IMR-90 (cell line): Measurements from ENCODE around the gene NMT1. TPM values are rescaled to one million over a fixed set of nuclear protein-coding genes. Genes with fewer than 3 reads are reported as not detected.

Source experiments
- ATAC-seq: fragments of 200-7000 bp; cut with Tn5 transposase; 2 replicates; pipeline ENCODE4 v1.9.1; 2020; ENCODE audit warnings: low read depth, mild to moderate bottlenecking, moderate library complexity
- BruUV-seq: library from RNA; stranded (reverse); fragments of 400-500 nt; replicated peaks from 2 replicates; lab custom pipeline; 2021; lab: Mats Ljungman, UMichigan
- CTCF ChIA-PET: fragments of 300-600 bp; formaldehyde crosslinking; extraction: SDS; loops from one replicate; lab custom pipeline; 2021; ENCODE audit warnings: antibody characterized with exemption; lab: Yijun Ruan, JAX
- POLR2A ChIA-PET: fragments of 300-600 bp; sonication (Branson Sonifier 250); formaldehyde crosslinking; loops from one replicate; lab custom pipeline; 2022; ENCODE audit warnings: antibody characterized with exemption; ENCODE audit not compliant: unreplicated experiment; lab: Charles Lee
- DNase-seq: peaks from one replicate; pipeline ENCODE4 v3.0.0; 2013
- H2AFZ ChIP-seq: replicated peaks from 2 replicates; pipeline ENCODE3; 2013; ENCODE audit warnings: low read length, mild to moderate bottlenecking; ENCODE audit not compliant: poor library complexity
- H2AK5ac ChIP-seq: 2 replicates; pipeline ENCODE4 v1.6.1; 2013; ENCODE audit warnings: low read depth, low read length, inconsistent platforms
- H2AK9ac ChIP-seq: replicated peaks from 2 replicates; pipeline ENCODE3; 2013; ENCODE audit warnings: mild to moderate bottlenecking, low read depth, low read length, moderate library complexity; ENCODE audit not compliant: poor library complexity
- H2BK120ac ChIP-seq: 2 replicates; pipeline ENCODE4 v1.6.1; 2013; ENCODE audit warnings: low read depth, low read length, inconsistent platforms
- H2BK15ac ChIP-seq: 3 replicates; pipeline ENCODE4 v1.6.1; 2013; ENCODE audit warnings: low read depth, low read length, inconsistent platforms
- H2BK20ac ChIP-seq: 2 replicates; pipeline ENCODE4 v1.6.1; 2013; ENCODE audit warnings: low read depth, mild to moderate bottlenecking, inconsistent platforms, low read length, moderate library complexity
- H2BK5ac ChIP-seq: 2 replicates; pipeline ENCODE4 v1.6.1; 2013; ENCODE audit warnings: mild to moderate bottlenecking, low read depth, low read length, inconsistent platforms; ENCODE audit not compliant: poor library complexity, severe bottlenecking
- H3K14ac ChIP-seq: replicated peaks from 2 replicates; pipeline ENCODE4 v1.6.1; 2013; ENCODE audit warnings: low read depth, low read length, inconsistent platforms
- H3K18ac ChIP-seq: 2 replicates; pipeline ENCODE4 v1.6.1; 2013; ENCODE audit warnings: low read depth, low read length, control low read depth
- H3K23ac ChIP-seq: 2 replicates; pipeline ENCODE4 v1.6.1; 2013; ENCODE audit warnings: low read depth, low read length, inconsistent platforms
- H3K27ac ChIP-seq: 2 replicates; pipeline ENCODE4 v1.5.1; 2013; ENCODE audit warnings: mild to moderate bottlenecking, control low read depth, low read length; ENCODE audit not compliant: insufficient read depth
- H3K27me3 ChIP-seq: 2 replicates; pipeline ENCODE4 v1.6.1; 2013; ENCODE audit warnings: low read length; ENCODE audit not compliant: control insufficient read depth, insufficient read depth
- H3K36me3 ChIP-seq: 2 replicates; pipeline ENCODE4 v1.6.1; 2013; ENCODE audit warnings: low read length, mixed read lengths; ENCODE audit not compliant: control insufficient read depth, insufficient read depth
- H3K4ac ChIP-seq: 2 replicates; pipeline ENCODE4 v1.6.1; 2013; ENCODE audit warnings: low read depth, low read length, inconsistent platforms
- H3K4me1 ChIP-seq: 2 replicates; pipeline ENCODE4 v1.6.1; 2013; ENCODE audit warnings: low read length, mixed read lengths; ENCODE audit not compliant: control insufficient read depth, insufficient read depth
- H3K4me2 ChIP-seq: 2 replicates; pipeline ENCODE4 v1.6.1; 2013; ENCODE audit warnings: low read depth, mild to moderate bottlenecking, control low read depth, low read length, moderate library complexity
- H3K4me3 ChIP-seq: 2 replicates; pipeline ENCODE4 v1.5.1; 2013; ENCODE audit warnings: low read depth, mild to moderate bottlenecking, control low read depth, low read length, moderate library complexity; ENCODE audit not compliant: insufficient read depth
- H3K56ac ChIP-seq: 2 replicates; pipeline ENCODE4 v1.6.1; 2013; ENCODE audit warnings: low read length, inconsistent platforms; ENCODE audit not compliant: insufficient read depth; ENCODE audit errors: extremely low read depth
- H3K79me1 ChIP-seq, 2 experiments: 2 replicates each; pipeline ENCODE4 v1.6.1; 2013; ENCODE audit warnings: low read length in 2 of 2, inconsistent platforms in 1 of 2, low read depth in 1 of 2
- H3K9ac ChIP-seq: 2 replicates; pipeline ENCODE4 v1.6.1; 2013; ENCODE audit warnings: low read depth, low read length, control low read depth
- H3K9me1 ChIP-seq: 2 replicates; pipeline ENCODE4 v1.6.1; 2013; ENCODE audit warnings: low read length, inconsistent platforms; ENCODE audit not compliant: insufficient read depth
- H3K9me3 ChIP-seq: 2 replicates; pipeline ENCODE4 v1.6.1; 2013; ENCODE audit warnings: low read length; ENCODE audit not compliant: control insufficient read depth, insufficient read depth
- H4K20me1 ChIP-seq: 2 replicates; pipeline ENCODE4 v1.6.1; 2013; ENCODE audit warnings: low read length, inconsistent platforms; ENCODE audit not compliant: insufficient read depth
- H4K5ac ChIP-seq: 2 replicates; pipeline ENCODE4 v1.6.1; 2013; ENCODE audit warnings: mild to moderate bottlenecking, low read depth, low read length, control low read depth
- H4K8ac ChIP-seq, 2 experiments: 2 replicates each; pipeline ENCODE4 v1.6.1; 2013; ENCODE audit warnings: low read depth in 2 of 2, low read length in 2 of 2, control low read depth in 1 of 2, inconsistent platforms in 1 of 2
- H4K91ac ChIP-seq: 2 replicates; pipeline ENCODE4 v1.6.1; 2013; ENCODE audit warnings: low read depth, low read length, inconsistent platforms; ENCODE audit not compliant: insufficient read depth
- BHLHE40 ChIP-seq: fragments of 150-350 bp; IDR thresholded peaks from 2 replicates; pipeline ENCODE4 v1.6.1; 2016; ENCODE audit warnings: mild to moderate bottlenecking, low read depth, low read length
- CEBPB ChIP-seq: IDR thresholded peaks from 2 replicates; pipeline ENCODE4 v1.6.1; 2012; ENCODE audit warnings: low read depth, low read length, improper control_type of control experiment
- CHD1 ChIP-seq: IDR thresholded peaks from 2 replicates; pipeline ENCODE4 v1.6.1; 2012; ENCODE audit warnings: low read depth, low read length, improper control_type of control experiment
- FOS ChIP-seq: fragments of 150-350 bp; IDR thresholded peaks from 2 replicates; pipeline ENCODE4 v1.6.1; 2016; ENCODE audit warnings: low read depth, low read length
- MAZ ChIP-seq: IDR thresholded peaks from 2 replicates; pipeline ENCODE4 v1.6.1; 2012; ENCODE audit warnings: low read depth, mild to moderate bottlenecking, low read length, improper control_type of control experiment, moderate library complexity, borderline replicate concordance
- NFE2L2 ChIP-seq: fragments of 150-350 bp; IDR thresholded peaks from 2 replicates; pipeline ENCODE4 v1.6.1; 2016; ENCODE audit warnings: low read depth, mild to moderate bottlenecking, low read length
- RAD21 ChIP-seq: IDR thresholded peaks from 2 replicates; pipeline ENCODE4 v1.6.1; 2012; ENCODE audit warnings: low read length, improper control_type of control experiment
- SMC3 ChIP-seq: fragments of 150-350 bp; IDR thresholded peaks from 2 replicates; pipeline ENCODE4 v1.6.1; 2016; ENCODE audit warnings: low read depth, mild to moderate bottlenecking, antibody characterized with exemption, low read length, moderate library complexity
- USF2 ChIP-seq: fragments of 150-350 bp; IDR thresholded peaks from 2 replicates; pipeline ENCODE4 v1.6.1; 2017; ENCODE audit warnings: mild to moderate bottlenecking, antibody characterized with exemption, low read length, low read depth
- whole genome bisulfite sequencing, 2 experiments: methylation state at CpG; one replicate each; pipeline versions ENCODE4 v1.1.5 to v1.1.7; 2013; ENCODE audit warnings: missing lambda C conversion rate in 2 of 2; ENCODE audit not compliant: insufficient read length in 1 of 2; ENCODE audit errors: extremely low coverage in 2 of 2; 5-methylcytosine and 5-hydroxymethylcytosine counted together
- dilution Hi-C: fragments of 300-500 bp; cut with HindIII; formaldehyde crosslinking; loops from one replicate; pipeline ENCODE4 v1.14.3; 2018; ENCODE audit warnings: low sequenced_read_pairs; ENCODE audit not compliant: unreplicated experiment
- in situ Hi-C: fragments of 300-500 bp; cut with MboI; formaldehyde crosslinking; loops from 3 replicates; pipeline ENCODE4 v1.14.3; 2019; ENCODE audit warnings: low sequenced_read_pairs, inconsistent platforms, mixed read lengths
- intact Hi-C: fragments of 100-400 bp; cut with micrococcal nuclease; formaldehyde crosslinking; loops from 2 replicates; pipeline ENCODE4 v1.10.0; 2022
- polyA plus RNA-seq, 3 experiments: library from polyadenylated mRNA; depleted of rRNA; stranded (reverse); fragments of >200 nt; gene quantifications; 2 replicates each; pipeline ENCODE4 v1.2.3, GENCODE V29; 2012; ENCODE audit warnings: low replicate concordance in 1 of 3
- total RNA-seq: library from RNA; depleted of rRNA; stranded (reverse); fragments of >200 nt; gene quantifications from 2 replicates; pipeline ENCODE4 v1.2.3, GENCODE V29; 2012
- TF ChIP-seq, protein P1 (sequence below): conservative IDR thresholded peaks from 2 replicates; pipeline ENCODE4 v1.5.1; 2012; ENCODE audit warnings: mild to moderate bottlenecking, low read depth, low read length, improper control_type of control experiment

NMT1 gene
- total and polyA plus RNA-seq, 2 of the 4 experiments (the other 2 are of a cell fraction): 38.0 to 60.6 TPM

DNA sequence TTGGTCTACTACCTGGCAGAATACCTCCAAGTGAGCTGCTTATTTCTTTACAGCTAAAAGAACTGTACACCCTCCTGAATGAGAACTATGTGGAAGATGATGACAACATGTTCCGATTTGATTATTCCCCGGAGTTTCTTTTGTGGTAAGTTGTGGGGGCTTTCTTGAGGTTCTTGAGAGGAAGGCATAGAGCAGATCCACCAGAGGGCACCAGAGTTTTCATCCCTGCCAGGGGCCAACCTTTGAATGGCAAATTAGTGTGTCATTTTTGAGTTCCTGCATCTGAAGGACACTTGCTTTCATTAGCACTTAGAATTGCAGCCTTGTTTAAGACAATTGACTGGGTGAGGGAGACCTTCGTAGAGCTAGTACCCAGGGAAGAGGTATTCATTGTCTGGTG, 35.0 kb downstream of the NMT1 start:
- peaks cover 14% of the 10 kb centered on the region; the same call in 1 of the 2 replicates for H3K9me1 ChIP-seq
- no peak overlapping the region for H3K4me2 ChIP-seq
- H2AFZ ChIP-seq: no peak overlapping the region
- H3K4ac ChIP-seq: no peak overlapping the region; the same call in 1 of the 2 replicates
- H3K4me3 ChIP-seq: no peak overlapping the region
- no peak for ATAC-seq
- no peak overlapping the region for H2AK9ac ChIP-seq
- DNase-seq: peak; percentile 39
- intact Hi-C loops (loop anchor here (1.0 kb wide), 1 partner anchor 37 kb away; no protein-coding TSS in a partner anchor), in situ Hi-C loops (no loop called here), dilution Hi-C loops (no loop called here)
- H4K91ac ChIP-seq: no peak overlapping the region
- H3K27ac ChIP-seq: no peak overlapping the region
- no peak overlapping the region for H2BK120ac ChIP-seq
- H2BK20ac ChIP-seq: no peak overlapping the region
- no peaks in the 10 kb centered on the region for H3K27me3 ChIP-seq
- peaks cover 64% of the 10 kb centered on the region for H3K36me3 ChIP-seq
- peaks cover 4% of the 10 kb centered on the region; the same call in 1 of the 2 replicates for H4K20me1 ChIP-seq
- no peak overlapping the region for H2BK5ac ChIP-seq
- 90% methylated on average over 1 of the region's 3 CpGs; no CpG with 5 or more reads in 1 of the 2 experiments for WGBS, 2 experiments
- peaks cover 25% of the 10 kb centered on the region for H3K4me1 ChIP-seq
- peak overlapping the region; percentile 49; the same call in 1 of the 2 replicates for H2AK5ac ChIP-seq
- no peak overlapping the region for H4K5ac ChIP-seq
- TF ChIP-seq USF2 (no peak), SMC3 (peak; percentile 55), NFE2L2 (no peak), CHD1 (no peak), RAD21 (peak; percentile 49), BHLHE40 (no peak), CEBPB (no peak), MAZ (no peak), FOS (no peak)
- TF ChIP-seq, protein P1, sequence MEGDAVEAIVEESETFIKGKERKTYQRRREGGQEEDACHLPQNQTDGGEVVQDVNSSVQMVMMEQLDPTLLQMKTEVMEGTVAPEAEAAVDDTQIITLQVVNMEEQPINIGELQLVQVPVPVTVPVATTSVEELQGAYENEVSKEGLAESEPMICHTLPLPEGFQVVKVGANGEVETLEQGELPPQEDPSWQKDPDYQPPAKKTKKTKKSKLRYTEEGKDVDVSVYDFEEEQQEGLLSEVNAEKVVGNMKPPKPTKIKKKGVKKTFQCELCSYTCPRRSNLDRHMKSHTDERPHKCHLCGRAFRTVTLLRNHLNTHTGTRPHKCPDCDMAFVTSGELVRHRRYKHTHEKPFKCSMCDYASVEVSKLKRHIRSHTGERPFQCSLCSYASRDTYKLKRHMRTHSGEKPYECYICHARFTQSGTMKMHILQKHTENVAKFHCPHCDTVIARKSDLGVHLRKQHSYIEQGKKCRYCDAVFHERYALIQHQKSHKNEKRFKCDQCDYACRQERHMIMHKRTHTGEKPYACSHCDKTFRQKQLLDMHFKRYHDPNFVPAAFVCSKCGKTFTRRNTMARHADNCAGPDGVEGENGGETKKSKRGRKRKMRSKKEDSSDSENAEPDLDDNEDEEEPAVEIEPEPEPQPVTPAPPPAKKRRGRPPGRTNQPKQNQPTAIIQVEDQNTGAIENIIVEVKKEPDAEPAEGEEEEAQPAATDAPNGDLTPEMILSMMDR: peak; percentile 59
- H3K14ac ChIP-seq: no peak overlapping the region
- 0 out of 2 replicates have a peak, but pooled peaks cover 2% of the 10 kb centered on the region for H3K9me3 ChIP-seq
- H3K18ac ChIP-seq: no peak overlapping the region
- ChIA-PET CTCF (interaction anchor here (0.5 to 1.3 kb wide), 3 partner anchors 9 to 20 kb away, joined by 3 to 4 read pairs (median 4); no protein-coding TSS in a partner anchor), POLR2A (no interaction called here)
- no peak overlapping the region for H3K56ac ChIP-seq
- no TSS peak for BruUV-seq
- no peak overlapping the region for H4K8ac ChIP-seq
- peaks cover 27 to 62% of the 10 kb centered on the region in 2 experiments for H3K79me1 ChIP-seq
- no peak overlapping the region for H3K9ac ChIP-seq
- no peak overlapping the region for H3K23ac ChIP-seq
- no peak overlapping the region for H2BK15ac ChIP-seq
